GM19193 (cell line): ENCODE results near the gene PITPNC1.

ENCODE experiments used
- POLR2A ChIP-seq: IDR thresholded peaks from 4 replicates; pipeline ENCODE4 v1.6.1; 2011; ENCODE audit not compliant: insufficient read depth, insufficient read length; ENCODE audit errors: extremely low read depth

Gene PITPNC1

DNA sequence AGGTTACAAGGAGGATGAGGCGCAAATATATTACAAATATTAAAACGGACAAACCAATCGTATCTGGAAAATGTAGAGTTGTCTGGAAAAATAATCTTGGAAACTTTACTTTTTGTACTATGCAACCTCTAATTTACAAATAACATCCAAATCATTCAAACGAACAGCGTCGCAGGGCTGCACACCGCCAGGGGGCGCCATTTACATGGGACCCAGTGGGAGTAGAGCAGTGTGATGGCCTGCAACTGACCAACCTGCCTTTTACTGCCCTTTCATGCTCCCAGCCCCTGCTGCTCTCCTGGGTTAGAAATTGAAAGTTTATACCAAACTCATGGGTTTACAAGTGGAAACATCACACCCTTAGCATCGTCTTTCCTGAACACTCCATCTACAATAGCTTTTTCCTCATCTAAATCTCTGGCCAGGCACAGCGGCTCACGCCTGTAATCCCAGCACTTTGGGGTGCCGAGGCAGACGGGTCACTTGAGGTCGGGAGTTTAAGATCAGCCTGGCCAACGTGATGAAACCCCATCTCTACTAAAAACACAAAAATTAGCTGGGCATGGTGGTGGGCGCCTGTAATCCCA lies 10.0 kb downstream of the PITPNC1 start:
- TF ChIP-seq POLR2A: no peak

DNA sequence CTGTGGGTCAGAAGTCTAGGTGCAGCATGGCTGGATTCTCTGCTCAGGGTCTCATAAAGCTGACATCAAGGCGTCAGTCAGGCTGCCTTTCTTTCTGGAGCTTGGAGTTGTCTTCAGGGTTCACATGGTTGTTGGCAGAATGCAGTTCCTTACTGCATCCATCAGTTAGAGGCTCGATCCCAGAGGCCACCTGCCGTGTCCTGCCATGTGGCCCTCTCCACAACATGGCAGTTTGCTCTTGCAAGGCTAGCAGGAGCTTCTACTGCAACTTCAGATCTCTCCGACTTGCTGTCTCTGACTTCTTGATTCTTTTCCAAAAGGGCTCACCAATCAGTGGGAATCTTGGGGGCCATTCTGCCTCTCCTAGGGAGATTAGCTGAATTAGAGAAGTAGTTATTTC lies 11.9 kb downstream of the PITPNC1 start:
- no peak for TF ChIP-seq POLR2A

DNA sequence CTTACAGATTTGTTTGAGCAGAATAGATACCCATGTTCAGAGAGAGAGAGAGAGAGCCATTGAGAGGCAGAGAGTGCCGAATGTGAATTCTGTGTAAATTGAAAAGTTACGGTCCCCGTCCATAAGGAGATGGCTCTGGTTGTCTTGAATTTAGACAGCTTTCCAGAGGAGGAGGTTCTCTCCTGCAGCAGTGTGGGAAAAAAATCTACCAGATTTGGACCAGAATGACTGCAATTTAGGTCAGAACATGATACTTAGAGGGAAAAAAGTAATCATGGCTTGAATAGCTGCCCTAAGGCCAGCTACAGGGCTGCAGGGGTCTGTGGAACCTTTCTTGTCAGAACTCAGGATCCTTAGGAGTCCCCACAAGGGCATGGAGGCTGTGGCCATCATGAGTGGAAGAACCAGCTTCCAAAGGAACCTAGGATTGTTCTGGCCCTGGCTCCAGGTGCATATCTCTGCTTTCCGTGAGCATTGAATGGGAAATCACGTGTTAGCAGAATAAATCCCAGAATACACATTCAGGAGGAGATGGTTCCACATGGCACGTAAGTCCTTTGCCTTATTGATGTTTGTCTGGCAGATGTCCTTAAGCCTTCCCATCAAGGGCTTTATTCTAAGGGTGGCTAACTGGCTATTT lies 13.0 kb downstream of the PITPNC1 start:
- no peak for TF ChIP-seq POLR2A

DNA sequence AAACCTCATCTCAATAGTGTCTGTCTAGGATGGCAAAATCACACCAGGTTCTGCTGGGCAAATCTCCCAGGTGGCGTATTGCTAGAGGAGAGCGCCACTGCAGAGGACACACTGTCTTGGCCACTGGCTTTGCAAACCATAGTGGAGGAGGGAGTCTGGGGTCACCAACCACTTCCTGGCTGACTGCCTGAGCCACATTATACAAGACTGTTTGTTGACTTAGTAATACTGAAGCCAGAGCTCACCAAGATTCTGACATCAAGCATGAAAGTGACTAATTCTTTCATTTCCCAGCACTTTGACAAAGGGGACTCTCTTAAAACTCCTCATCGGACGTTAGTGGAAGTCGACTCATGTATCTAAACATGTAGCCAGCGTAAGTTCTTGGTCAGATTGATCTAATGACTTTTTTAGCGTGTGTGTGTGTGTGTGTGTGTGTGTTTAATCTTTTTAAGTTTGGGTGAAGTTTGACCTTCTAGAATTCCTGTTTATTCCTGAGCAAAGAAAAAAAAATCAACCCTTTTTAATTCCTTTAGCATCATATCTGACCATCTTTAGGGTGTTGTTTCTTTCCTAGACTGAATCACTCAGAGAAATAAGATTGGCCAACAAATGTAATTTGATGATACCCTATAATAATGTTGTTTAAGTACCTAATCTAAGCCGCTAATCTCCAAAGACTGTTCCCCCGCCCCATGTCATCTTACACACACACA lies 13.7 kb downstream of the PITPNC1 start:
- no peak for TF ChIP-seq POLR2A

DNA sequence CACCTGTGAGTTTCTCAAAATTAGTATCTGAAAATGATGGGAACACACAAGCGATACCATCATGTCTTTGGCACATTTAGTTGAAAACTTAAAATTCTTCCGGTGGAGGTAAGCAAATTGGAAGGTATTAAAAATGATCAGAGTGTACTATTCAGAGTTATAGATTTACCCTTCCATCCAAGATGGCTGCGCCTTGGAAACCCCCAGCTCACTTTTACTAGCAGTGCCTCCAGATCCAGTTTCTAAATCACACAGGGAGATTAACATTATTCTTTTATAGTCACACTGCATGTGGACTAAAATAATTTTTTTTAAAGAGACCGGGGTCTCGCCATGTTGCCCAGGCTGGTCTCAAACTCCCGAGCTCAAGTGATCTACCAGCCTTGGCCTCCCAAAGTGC lies 15.0 kb downstream of the PITPNC1 start:
- TF ChIP-seq POLR2A: no peak

DNA sequence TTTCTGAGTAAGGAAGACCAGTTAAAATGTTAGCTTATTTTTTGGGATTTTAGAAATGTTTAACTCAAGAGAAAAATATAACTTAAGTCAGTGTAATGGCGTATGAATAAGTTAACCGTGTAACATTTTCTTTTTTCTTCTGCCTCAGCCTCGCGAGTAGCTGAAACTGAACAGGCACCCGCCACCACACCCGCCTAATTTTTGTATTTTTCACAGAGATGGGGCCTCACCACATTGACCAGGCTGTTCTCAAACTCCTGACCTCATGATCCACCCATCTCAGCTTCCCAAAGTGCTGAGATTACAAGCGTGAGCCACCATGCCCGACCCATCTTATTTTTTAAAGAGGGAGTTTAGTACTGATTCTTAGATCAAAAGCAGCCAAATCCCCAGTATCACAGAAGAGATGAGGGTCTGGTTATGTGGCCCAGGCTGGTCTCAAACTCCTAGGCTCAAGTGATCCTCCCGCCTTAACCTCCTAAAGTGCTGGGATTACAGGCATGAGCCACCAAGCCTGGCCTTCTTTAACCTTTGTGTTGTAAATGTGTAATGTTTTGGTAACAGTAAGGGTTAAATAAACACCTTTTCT lies 16.8 kb downstream of the PITPNC1 start:
- no peak for TF ChIP-seq POLR2A

DNA sequence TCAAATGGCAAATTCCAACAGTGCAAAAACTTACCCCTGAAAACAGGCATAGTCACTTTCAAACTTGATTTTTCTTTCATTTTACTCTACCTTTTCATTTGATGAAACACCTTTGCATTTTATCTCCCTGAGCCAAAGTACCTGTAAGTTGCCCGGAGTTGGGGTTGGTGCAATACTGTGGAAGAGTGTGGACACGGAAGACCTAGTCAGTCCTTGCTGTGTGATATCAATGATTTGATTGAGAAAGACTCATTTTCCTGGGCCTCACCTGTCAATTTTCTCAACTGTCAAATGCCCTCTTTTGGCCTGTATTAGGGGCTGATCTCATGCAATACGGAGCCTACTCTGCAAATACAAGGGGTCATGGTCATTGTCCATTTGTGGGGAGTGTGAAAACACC lies 22.6 kb downstream of the PITPNC1 start:
- no peak for TF ChIP-seq POLR2A

DNA sequence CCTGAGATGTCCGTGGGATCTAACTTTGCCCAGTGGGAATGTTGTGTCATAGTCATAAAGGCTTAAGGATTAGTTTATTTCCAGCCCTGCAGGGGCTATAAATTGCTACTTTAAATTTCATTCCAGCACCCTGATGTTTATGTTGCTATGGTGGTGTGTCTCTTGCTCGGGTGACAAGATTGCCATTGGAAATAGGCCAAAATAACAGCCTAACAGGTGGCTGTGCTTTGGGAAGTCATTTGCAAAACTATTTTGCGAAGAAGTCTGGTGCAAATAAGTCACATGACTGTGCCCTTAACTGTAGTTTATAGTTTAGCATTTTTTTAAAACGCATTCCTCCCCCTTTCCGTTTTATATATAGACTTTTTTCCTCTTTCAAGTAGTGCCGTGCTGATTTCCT lies 23.1 kb downstream of the PITPNC1 start:
- TF ChIP-seq POLR2A: no peak

DNA sequence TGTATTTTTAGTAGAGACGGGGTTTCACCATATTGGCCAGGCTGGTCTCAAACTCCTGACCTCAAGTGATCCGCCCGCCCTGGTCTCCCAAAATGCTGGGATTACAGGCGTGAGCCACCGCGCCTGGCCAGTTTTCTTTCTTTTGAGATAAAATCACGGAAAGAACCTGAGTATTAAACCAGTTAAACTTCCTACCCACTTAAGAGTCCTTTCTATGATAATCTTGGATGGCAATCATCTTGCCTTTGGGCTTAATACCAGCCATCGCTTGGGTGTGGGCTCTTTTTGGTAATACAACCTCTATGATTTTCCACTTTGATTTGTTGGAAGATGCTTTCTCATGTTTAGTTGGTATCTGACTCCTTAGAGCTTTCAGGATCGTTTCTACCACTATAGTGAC lies 24.0 kb downstream of the PITPNC1 start:
- no peak for TF ChIP-seq POLR2A

DNA sequence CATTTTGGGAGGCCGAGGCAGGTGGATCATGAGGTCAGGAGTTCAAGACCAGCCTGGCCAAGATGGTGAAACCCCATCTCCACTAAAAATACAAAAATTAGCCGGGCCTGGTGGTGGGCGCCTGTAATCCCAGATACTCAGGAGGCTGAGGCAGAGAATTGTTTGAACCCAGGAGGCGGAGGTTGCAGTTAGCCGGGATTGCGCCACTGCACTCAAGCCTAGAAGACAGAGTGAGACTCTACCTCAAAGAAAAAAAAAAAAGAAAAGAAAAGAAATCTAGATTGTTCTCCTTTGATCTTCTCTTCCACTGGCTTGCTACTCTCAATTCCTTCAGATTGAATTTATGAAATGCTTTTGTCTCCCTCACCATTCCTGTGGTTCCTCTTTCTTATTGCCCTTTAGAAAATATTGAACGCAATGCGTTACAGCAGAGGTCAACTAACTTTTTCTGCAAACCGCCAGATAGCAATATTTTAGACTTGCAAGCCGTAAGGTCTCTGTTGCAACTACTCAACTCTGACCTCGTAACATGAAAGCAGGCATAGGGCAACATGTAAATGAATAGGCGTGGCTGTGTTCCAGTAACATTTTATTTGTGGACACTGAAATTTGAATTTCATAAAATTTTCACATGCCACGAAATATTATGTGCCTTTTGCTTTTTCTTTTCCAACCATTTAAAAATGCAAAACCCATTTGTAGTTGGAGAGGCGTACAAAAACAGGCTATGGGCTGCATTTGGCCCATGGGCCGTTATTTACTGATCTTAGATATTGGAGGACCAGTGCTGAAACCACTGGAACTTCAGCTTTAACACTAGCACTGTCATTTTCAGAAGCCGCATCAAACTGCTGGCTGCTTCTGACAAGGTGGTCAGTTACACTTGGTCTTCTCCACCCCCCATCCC lies 24.8 kb downstream of the PITPNC1 start:
- TF ChIP-seq POLR2A: no peak

DNA sequence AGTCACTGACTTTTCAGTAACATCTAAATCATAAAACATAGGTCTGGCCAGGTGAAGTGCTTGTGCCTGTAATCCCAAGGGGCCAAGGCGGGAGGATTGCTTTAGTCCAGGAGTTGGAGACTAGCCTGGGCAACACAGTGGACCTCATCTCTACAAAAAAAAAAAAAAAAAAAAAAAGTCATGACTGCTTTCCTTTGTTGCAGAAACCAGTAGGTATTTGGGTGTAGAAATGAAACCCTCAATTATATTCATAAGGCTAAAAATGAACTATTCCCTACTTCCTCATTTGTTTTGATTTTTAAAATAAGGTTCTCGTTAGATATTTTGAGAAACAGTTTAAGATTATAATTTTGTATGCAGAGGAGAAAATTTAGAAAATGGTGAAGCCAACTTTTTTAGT lies 26.0 kb downstream of the PITPNC1 start:
- TF ChIP-seq POLR2A: no peak

DNA sequence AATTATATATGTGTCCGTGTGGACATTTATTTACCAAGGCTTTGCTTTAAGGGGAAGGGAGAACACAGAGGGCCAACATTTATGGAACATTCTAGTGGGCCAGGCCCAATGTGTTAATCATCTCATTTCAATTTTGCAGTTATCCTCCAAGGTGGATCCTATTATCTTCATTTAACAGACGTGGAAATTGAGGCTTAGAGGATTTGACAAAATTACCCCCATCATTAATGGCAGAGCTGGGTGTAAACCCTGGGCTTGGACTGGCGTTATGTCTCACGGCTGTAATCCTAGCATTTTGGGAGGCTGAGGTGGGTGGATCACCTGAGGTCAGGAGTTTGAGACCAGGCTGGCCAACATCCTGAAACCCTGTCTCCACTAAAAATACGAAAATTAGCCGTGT lies 26.4 kb downstream of the PITPNC1 start:
- no peak for TF ChIP-seq POLR2A

DNA sequence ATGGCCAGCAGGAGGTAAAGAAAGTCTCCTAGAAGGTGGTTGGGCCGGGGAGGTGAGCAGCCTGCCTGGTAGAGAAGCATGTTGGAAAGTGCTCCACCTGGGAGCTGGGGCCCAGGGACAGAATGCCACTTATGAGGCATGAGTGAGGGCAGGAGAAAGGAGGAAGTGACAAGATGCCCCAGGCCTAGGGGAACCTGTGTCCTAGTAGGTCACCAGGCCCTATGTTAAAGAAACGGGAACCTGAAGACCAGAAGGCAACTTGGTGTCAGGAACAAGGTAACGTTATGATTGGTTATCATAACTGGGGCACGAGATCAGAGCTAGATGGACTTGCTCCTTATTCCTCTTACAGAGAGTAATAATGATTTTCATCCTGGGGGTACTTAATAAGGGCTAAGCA lies 34.3 kb downstream of the PITPNC1 start:
- TF ChIP-seq POLR2A: no peak

DNA sequence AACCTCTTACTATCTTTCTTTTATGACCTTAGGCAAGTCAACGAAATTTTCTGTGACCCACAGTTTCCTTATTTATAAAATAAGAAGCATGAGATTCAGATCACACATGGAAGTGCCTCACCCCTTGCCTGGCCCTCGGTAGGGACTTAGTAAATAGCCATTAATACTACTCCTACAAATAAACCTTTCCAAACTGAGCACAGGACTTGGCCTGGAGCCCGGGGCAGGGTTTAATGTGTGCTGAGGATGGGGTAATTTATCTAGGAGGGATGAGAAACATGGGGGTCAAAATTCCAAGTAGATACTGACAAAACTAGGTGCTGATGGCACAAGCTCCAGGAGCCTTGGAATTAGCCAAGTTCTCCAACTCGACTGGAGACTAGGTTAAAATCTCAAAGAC lies 35.0 kb downstream of the PITPNC1 start:
- no peak for TF ChIP-seq POLR2A

DNA sequence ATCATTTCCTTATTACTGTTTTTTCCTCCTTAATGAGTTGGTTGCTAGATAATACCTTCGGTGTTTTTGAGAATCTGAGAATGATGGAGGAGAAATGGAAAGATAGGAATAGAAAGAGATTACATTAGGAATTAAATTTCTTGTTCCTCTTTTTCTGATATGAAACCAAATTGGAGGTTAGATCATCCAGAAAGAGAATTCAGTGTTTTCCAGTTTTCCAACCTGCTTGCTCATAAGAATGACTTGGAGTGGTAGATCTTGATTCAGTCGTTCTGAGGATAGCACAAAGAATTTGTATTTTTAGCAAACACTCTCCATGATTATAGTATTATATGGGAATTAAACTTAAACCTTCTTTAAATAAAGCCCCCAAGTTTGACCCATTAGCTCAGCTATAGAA lies 35.9 kb downstream of the PITPNC1 start:
- TF ChIP-seq POLR2A: no peak
